HFFc6 (cell line): ENCODE results near the gene MED29. TPM values are rescaled to one million over a fixed set of nuclear protein-coding genes. Genes with fewer than 3 reads are reported as not detected.

ENCODE experiments used
- DNase-seq: peaks from one replicate; pipeline ENCODE4 v3.0.0-alpha.2; 2018
- H3K27ac Mint-ChIP-seq: 2 replicates; pipeline ENCODE4 v1.8.0; 2020; ENCODE audit warnings: mild to moderate bottlenecking, mixed read lengths
- H3K27me3 Mint-ChIP-seq: 2 replicates; pipeline ENCODE4 v1.8.0; 2021; ENCODE audit warnings: mild to moderate bottlenecking, moderate library complexity, mixed read lengths; ENCODE audit not compliant: insufficient read depth
- H3K36me3 Mint-ChIP-seq: 2 replicates; pipeline ENCODE4 v1.8.0; 2021; ENCODE audit warnings: low read depth, mixed read lengths
- H3K4me1 Mint-ChIP-seq: 2 replicates; pipeline ENCODE4 v1.8.0; 2020; ENCODE audit warnings: low read depth, mixed read lengths
- H3K4me3 Mint-ChIP-seq: 2 replicates; pipeline ENCODE4 v1.8.0; 2020; ENCODE audit warnings: mild to moderate bottlenecking, moderate library complexity, mixed read lengths
- H3K9me3 Mint-ChIP-seq: 2 replicates; pipeline ENCODE4 v1.8.0; 2020; ENCODE audit warnings: mild to moderate bottlenecking, mixed read lengths
- total RNA-seq, 6 experiments: library from RNA; stranded (reverse); fragmentation: NEBNext Ultra II Directional; extraction: Animal tissue kit (Norgen Biotek cat#: 25700); gene quantifications; 2 replicates in 1 of 6; 3 replicates in 5 of 6; pipeline ENCODE4 v1.2.3, GENCODE V29; 2021
- TF ChIP-seq, protein P1 (sequence below): fragments of 200-600 bp; sonication (generic); IDR thresholded peaks from 2 replicates; pipeline ENCODE4 v1.5.0; 2021; ENCODE audit warnings: antibody characterized with exemption, mild to moderate bottlenecking

MED29 gene
- total RNA-seq, 6 experiments from 2014 or later = 38.2 to 48.5 (median 45.2) TPM

GRCh38 chr19:39408392-39409207 lies 17.4 kb downstream of the MED29 start:
- TF ChIP-seq, protein P1, sequence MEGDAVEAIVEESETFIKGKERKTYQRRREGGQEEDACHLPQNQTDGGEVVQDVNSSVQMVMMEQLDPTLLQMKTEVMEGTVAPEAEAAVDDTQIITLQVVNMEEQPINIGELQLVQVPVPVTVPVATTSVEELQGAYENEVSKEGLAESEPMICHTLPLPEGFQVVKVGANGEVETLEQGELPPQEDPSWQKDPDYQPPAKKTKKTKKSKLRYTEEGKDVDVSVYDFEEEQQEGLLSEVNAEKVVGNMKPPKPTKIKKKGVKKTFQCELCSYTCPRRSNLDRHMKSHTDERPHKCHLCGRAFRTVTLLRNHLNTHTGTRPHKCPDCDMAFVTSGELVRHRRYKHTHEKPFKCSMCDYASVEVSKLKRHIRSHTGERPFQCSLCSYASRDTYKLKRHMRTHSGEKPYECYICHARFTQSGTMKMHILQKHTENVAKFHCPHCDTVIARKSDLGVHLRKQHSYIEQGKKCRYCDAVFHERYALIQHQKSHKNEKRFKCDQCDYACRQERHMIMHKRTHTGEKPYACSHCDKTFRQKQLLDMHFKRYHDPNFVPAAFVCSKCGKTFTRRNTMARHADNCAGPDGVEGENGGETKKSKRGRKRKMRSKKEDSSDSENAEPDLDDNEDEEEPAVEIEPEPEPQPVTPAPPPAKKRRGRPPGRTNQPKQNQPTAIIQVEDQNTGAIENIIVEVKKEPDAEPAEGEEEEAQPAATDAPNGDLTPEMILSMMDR = no peak
- H3K4me1 Mint-ChIP-seq = peaks cover 49% of the 10 kb centered on the region
- peaks cover 21% of the 10 kb centered on the region for H3K36me3 Mint-ChIP-seq
- peak; percentile 53 for DNase-seq
- peak overlapping the region; percentile 92 for H3K4me3 Mint-ChIP-seq
- peaks cover 54% of the 10 kb centered on the region for H3K27me3 Mint-ChIP-seq
- peaks cover 23% of the 10 kb centered on the region for H3K9me3 Mint-ChIP-seq
- peak overlapping the region; percentile 91 for H3K27ac Mint-ChIP-seq

- H3K4me1 Mint-ChIP-seq = peaks cover 52% of the 10 kb centered on the region
- peak overlapping the region; percentile 92 for H3K4me3 Mint-ChIP-seq
- peaks cover 25% of the 10 kb centered on the region for H3K36me3 Mint-ChIP-seq
- TF ChIP-seq, protein P1 = peak; percentile 41
- peaks cover 23% of the 10 kb centered on the region for H3K9me3 Mint-ChIP-seq
- peaks cover 57% of the 10 kb centered on the region for H3K27me3 Mint-ChIP-seq
- DNase-seq = peak; percentile 47
- H3K27ac Mint-ChIP-seq = peak overlapping the region; percentile 91
Observed at GRCh38 chr19:39409208-39410016, 18.2 kb downstream of the MED29 start.

DNA sequence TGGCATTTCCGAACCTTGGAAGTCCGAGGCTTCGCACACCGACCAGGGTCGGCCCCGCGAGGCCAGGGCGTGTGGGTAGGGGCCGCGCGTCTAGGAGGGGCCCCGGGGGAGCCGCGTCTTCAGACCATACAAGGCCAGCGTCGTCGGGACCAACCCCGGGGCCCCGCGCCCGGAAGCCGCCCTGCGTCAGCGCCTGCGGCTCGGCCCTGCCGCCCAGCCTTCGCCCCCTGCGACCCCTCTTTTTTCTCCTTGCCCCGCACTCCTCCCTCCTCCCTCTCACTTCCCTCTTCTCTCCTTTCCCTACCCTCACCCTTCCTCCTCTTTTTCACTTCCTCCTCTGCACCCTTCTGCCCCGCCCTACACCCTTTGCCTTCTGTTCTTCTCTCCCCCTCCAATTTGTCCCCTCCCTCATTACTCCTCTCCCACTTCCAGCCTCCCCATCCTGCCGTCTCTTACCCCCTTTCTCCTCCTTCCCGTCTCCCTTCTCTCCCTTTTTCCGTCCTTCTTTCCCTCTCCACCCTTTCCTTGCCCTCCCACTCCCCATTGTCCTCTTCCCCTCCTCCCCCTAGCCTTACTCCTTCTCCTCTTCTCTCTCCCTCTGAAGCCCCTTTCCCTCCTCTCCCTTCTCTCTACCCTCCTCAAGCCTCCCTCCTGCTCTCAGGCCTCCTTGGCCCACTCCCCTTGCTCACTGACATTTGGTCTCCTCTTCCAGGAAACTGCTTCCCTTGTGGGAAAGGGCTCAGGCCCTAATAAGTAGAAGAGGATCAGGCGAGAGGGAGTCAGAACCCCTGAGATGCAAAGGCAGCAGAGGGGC lies 19.0 kb downstream of the MED29 start:
- Mint-ChIP-seq H3K9me3 (peaks cover 23% of the 10 kb centered on the region), H3K4me3 (peak overlapping the region; percentile 92), H3K36me3 (peaks cover 28% of the 10 kb centered on the region), H3K4me1 (peaks cover 60% of the 10 kb centered on the region), H3K27me3 (peaks cover 57% of the 10 kb centered on the region), H3K27ac (peak overlapping the region; percentile 91)
- TF ChIP-seq, protein P1 = no peak
- no peak for DNase-seq

GRCh38 chr19:39410831-39411080 lies 19.6 kb downstream of the MED29 start:
- H3K9me3 Mint-ChIP-seq = peaks cover 23% of the 10 kb centered on the region
- peak overlapping the region; percentile 91 for H3K27ac Mint-ChIP-seq
- peak overlapping the region; percentile 92 for H3K4me3 Mint-ChIP-seq
- TF ChIP-seq, protein P1 = no peak
- H3K36me3 Mint-ChIP-seq = peaks cover 28% of the 10 kb centered on the region
- peaks cover 62% of the 10 kb centered on the region for H3K4me1 Mint-ChIP-seq
- peaks cover 57% of the 10 kb centered on the region for H3K27me3 Mint-ChIP-seq
- no peak for DNase-seq

- peaks cover 57% of the 10 kb centered on the region for H3K4me1 Mint-ChIP-seq
- peak overlapping the region; percentile 91 for H3K27ac Mint-ChIP-seq
- H3K9me3 Mint-ChIP-seq = peaks cover 23% of the 10 kb centered on the region
- peak overlapping the region; percentile 92 for H3K4me3 Mint-ChIP-seq
- H3K36me3 Mint-ChIP-seq = peaks cover 28% of the 10 kb centered on the region
- TF ChIP-seq, protein P1 = no peak
- DNase-seq = peak; percentile 44
- H3K27me3 Mint-ChIP-seq = peaks cover 57% of the 10 kb centered on the region
Observed at GRCh38 chr19:39411081-39411831, 20.1 kb downstream of the MED29 start.
